Activated CD4-positive, alpha-beta T cell treated with anti-CD3 and anti-CD28 coated beads, Interleukin-2, amount 10 ng/mL, durations not matched to agents 7 days and 5 days (primary cell): ENCODE data around the gene LKAAEAR1. TPM values are rescaled to one million over a fixed set of nuclear protein-coding genes. Genes with fewer than 3 reads are reported as not detected.

Experiments
- CTCF ChIA-PET: fragments of 350-600 bp; sonication (Branson Sonifier 250); formaldehyde crosslinking; loops from one replicate; lab custom pipeline; 2021; ENCODE audit warnings: antibody characterized with exemption; lab: Charles Lee
- POLR2A ChIA-PET: fragments of 350-600 bp; sonication (Branson Sonifier 250); formaldehyde crosslinking; loops from one replicate; lab custom pipeline; 2021; ENCODE audit warnings: antibody characterized with exemption; lab: Charles Lee
- DNase-seq: peaks from one replicate; pipeline ENCODE4 v3.0.0-alpha.2; 2020
- H3K27ac Mint-ChIP-seq: one replicate; pipeline ENCODE4 v1.8.0; 2021; ENCODE audit warnings: mild to moderate bottlenecking, moderate library complexity, mixed read lengths
- H3K27me3 Mint-ChIP-seq: one replicate; pipeline ENCODE4 v1.8.0; 2021; ENCODE audit warnings: mixed read lengths
- H3K36me3 Mint-ChIP-seq: one replicate; pipeline ENCODE4 v1.8.0; 2021; ENCODE audit warnings: low read depth, mixed read lengths
- H3K4me1 Mint-ChIP-seq: one replicate; pipeline ENCODE4 v1.8.0; 2021; ENCODE audit warnings: mixed read lengths
- H3K4me3 Mint-ChIP-seq: one replicate; pipeline ENCODE4 v1.8.0; 2021; ENCODE audit warnings: mild to moderate bottlenecking, moderate library complexity, mixed read lengths
- H3K9me3 Mint-ChIP-seq: one replicate; pipeline ENCODE4 v1.8.0; 2021; ENCODE audit warnings: mixed read lengths
- total RNA-seq, 2 experiments: library from RNA; stranded (reverse); gene quantifications; one replicate each; pipeline ENCODE4 v1.2.3, GENCODE V29; 2021

Gene LKAAEAR1
- total RNA-seq, 2 experiments from 2014 or later = 0.44 to 0.89 TPM

DNA sequence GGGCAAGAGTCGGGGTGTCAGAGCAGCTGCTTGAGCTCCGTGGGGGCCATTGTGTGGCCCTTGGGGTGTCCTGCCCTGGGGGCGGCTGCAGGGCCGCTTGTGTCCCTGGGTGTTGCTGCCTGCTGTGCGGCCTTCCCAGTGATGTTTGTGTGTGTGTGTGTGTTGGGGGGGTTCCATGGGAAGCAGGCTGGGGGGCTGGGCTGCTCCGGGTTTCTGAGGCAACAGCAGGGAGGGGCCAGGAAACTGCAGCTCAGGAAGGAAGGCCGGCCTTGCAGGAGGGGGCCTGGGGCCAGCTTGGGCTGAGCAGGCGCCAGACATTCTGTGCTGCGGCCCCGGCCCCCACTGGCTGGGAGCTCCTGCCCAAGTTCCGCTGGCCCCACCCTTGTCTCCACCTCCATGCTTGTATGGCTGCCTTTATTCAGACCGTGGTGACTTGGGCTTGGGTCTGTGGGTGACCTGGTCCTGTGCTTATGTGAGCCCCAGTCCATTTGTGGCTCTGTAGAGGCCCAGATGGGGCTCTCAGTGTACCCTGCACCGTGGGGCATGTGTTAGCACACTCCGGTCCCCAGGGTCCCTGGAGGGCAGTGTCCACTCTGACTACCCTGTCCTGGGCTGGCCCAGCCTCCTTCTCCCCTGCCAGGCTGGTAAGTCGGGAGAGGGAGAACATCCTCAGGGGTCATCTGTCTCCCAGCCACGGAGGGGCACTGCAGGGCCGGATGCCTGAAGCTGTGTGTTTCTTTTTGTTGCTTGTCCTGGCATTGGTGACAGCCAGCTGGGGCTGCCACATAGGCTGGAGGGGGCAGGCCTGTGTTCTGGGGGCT lies 30.1 kb downstream of the LKAAEAR1 start:
- Mint-ChIP-seq H3K27me3 (peaks cover 17% of the 10 kb centered on the region), H3K4me1 (peaks cover 43% of the 10 kb centered on the region), H3K36me3 (no peaks in the 10 kb centered on the region), H3K9me3 (no peaks in the 10 kb centered on the region), H3K4me3 (no peak overlapping the region), H3K27ac (peak overlapping the region; percentile 62)
- ChIA-PET CTCF (interaction anchor here (0.7 to 11.2 kb wide), 5 partner anchors 10 to 206 kb away, joined by 3 to 79 read pairs (median 7); partner anchors contain the start of gene PRPF6), POLR2A (no interaction called here)
- DNase-seq = no peak

DNA sequence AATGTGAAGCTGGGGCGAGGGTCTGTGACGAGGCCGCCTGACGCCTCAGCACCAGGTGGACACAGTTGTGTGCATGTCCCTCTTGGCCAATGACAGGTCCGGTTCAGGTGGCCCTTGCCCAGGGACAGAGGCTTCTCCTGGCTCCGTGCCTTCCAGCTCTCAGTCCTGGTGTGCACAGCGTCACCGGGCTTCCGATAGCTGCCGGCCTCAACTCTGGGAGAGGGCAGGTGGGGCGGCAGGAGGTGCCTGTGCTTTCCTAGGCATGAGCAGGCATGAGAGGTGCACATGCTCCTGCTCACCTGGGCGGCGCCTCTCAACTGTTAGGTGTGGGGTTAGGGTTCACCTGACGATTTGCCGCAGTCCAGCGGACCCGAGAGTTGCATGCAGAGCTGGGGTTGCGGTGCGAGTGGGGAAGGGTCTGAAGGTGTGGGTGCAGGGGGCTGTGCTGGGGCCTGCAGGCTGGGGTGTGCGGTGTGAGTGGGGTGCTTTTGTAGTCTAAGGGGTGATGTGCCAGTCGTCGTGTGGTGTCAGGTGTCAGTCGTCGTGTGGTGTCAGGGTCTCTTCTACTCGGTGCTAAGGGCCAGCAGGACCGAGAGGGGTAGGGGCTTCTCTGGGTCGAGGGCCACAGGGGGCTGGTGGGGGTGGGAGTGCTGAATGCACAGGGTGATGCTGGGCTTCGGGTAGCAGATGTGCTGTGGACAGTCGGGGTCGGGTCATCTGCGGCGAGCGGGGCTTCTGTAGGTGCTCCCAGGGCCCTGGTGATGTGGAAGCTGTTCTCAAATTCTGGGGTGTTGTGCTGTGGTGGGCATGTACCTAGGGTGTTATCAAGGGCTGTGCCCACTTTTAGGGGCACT lies 31.0 kb downstream of the LKAAEAR1 start:
- no peak for DNase-seq
- POLR2A ChIA-PET = no interaction called here
- peaks cover 38% of the 10 kb centered on the region for H3K4me1 Mint-ChIP-seq
- no peaks in the 10 kb centered on the region for H3K36me3 Mint-ChIP-seq
- no peak overlapping the region for H3K4me3 Mint-ChIP-seq
- H3K9me3 Mint-ChIP-seq = no peaks in the 10 kb centered on the region
- H3K27ac Mint-ChIP-seq = peak overlapping the region; percentile 62
- CTCF ChIA-PET = interaction anchor here (0.8 to 11.2 kb wide), 7 partner anchors 9 to 85 kb away, joined by 3 to 79 read pairs (median 4); partner anchors contain the start of gene PRPF6
- H3K27me3 Mint-ChIP-seq = peaks cover 18% of the 10 kb centered on the region

DNA sequence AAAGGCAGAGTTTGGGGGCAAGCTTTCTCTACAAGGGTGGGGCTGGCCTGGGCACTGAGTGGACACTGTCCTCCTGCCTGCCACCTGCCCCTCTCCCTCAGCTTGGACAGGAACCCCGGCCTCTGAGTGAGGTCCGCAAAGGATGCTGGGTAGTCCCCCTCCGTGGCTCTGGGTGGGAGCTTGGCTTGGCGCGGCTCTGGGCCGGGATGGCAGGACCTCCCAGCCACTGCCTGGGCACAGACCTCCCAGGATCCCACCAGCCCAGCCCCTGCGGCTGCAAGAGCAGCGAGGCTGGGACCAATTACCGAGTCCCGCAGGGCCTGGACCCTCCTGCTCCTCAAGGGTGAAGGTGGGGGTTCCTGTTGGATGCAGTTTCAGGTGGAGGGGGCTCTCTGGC lies 31.9 kb downstream of the LKAAEAR1 start:
- no peaks in the 10 kb centered on the region for H3K9me3 Mint-ChIP-seq
- ChIA-PET CTCF (interaction anchor here (0.8 to 11.2 kb wide), 6 partner anchors 10 to 86 kb away, joined by 3 to 79 read pairs (median 6); partner anchors contain the start of gene PRPF6), POLR2A (no interaction called here)
- no peak for DNase-seq
- no peak overlapping the region for H3K4me3 Mint-ChIP-seq
- no peaks in the 10 kb centered on the region for H3K36me3 Mint-ChIP-seq
- peaks cover 31% of the 10 kb centered on the region for H3K4me1 Mint-ChIP-seq
- peaks cover 23% of the 10 kb centered on the region for H3K27me3 Mint-ChIP-seq
- no peak overlapping the region for H3K27ac Mint-ChIP-seq

DNA sequence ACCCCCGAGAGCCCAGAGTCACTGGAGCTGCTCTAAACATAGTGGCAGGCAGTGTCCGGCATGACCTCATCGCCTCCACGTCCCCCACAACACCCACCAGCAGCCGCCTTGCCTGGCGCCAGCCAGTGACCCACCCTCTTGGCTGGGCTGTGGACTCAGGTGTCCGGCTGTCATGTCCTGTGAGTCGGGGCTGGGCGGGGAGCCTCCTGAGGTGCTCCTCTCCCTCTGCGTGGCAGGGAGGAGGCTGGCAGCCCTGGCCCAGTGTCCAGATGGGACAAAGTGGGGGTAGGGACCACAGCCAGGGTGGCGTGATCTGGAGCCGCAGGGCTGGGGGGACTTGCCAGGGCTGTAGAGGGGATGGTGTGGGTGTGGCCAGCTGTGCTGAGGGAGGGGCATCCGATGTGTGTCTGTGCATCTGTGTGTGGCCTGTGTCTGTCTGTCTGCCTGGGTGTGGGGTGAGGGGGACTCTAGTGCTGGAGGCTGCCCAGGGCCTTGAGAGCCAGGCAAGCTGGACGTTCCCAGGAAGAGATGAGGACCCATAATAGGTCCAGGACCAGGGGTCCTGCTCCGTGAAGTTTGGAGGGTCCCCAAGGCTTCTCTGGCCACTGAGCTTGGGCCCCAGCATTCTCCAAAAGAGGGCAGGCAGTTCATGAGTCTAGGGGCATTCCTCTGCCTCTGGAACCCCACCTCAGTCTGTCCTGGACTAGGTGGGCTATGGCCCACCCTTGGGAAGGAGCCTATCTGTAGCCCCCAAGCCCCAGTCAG lies 32.5 kb downstream of the LKAAEAR1 start:
- no peaks in the 10 kb centered on the region for H3K9me3 Mint-ChIP-seq
- H3K27me3 Mint-ChIP-seq = peaks cover 29% of the 10 kb centered on the region
- no peaks in the 10 kb centered on the region for H3K36me3 Mint-ChIP-seq
- ChIA-PET CTCF (interaction anchor here (0.8 to 11.2 kb wide), 6 partner anchors 10 to 86 kb away, joined by 3 to 79 read pairs (median 4); partner anchors contain the start of gene PRPF6), POLR2A (no interaction called here)
- H3K27ac Mint-ChIP-seq = peak overlapping the region; percentile 31
- no peak overlapping the region for H3K4me3 Mint-ChIP-seq
- peaks cover 26% of the 10 kb centered on the region for H3K4me1 Mint-ChIP-seq
- DNase-seq = no peak

DNA sequence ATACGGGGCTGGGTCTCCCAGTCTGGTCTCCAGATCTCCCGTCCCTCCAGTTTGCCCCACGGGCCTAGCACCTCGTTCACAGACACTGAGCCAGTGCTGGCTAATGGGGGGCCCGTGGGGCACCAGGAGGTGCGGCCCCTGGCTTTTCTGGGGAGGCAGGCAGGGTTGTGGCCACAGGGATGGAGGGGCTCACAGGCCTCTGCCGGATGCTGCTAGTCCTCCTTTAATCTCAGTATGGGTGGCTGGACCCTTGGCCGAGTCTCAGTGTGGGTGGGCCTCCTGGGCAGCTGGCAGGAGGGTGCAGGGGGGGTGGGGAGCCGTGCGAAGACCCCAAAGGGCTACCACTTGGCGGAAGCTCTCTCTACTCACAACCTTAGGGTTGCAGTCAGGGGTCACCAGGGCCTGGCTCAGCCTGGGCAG lies 33.2 kb downstream of the LKAAEAR1 start:
- H3K9me3 Mint-ChIP-seq = no peaks in the 10 kb centered on the region
- no peak overlapping the region for H3K27ac Mint-ChIP-seq
- no peak overlapping the region for H3K4me3 Mint-ChIP-seq
- DNase-seq = no peak
- peaks cover 30% of the 10 kb centered on the region for H3K4me1 Mint-ChIP-seq
- peaks cover 34% of the 10 kb centered on the region for H3K27me3 Mint-ChIP-seq
- ChIA-PET CTCF (interaction anchor here (0.9 to 11.2 kb wide), 2 partner anchors 11 to 71 kb away, joined by 3 to 79 read pairs; no protein-coding TSS in a partner anchor), POLR2A (no interaction called here)
- no peaks in the 10 kb centered on the region for H3K36me3 Mint-ChIP-seq

DNA sequence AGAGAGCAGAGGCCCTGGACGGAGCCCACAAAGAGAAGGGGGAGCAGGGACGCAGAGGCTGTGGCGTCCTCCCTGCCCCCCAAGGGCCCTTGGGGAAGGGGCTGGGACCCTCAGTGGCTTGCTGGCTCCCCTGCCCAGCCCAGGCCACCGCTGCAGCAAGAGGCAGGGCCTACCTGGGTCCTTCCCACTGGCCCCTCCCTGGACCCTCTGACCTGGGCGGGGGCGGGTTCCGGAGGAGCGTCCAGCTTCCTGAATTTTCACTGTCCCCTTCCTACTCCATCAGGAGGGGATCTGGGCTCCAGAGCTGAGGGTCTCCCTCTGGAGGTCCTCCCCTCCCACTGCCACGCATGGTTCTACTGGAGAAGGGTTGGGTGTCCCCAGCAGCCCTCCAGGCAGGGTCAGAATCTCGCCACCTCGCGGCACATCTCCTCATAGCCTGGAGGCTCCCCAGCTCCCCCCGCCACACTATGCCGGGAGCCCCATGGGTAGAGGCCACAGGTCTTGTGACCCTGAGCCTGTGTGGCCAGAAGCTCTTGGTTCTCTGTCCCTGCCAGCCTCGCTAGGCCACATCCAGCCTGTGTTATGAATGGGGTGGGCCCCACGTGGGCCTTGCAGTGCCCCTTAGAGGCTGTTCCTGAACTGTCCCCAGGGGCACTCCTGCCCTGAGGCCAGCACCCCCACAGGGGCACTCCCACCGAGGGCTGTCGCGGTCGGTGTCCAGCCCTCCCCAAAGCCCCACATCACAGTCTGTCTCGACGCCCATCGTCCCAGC lies 33.8 kb downstream of the LKAAEAR1 start:
- H3K36me3 Mint-ChIP-seq = no peaks in the 10 kb centered on the region
- peaks cover 32% of the 10 kb centered on the region for H3K4me1 Mint-ChIP-seq
- ChIA-PET POLR2A (no interaction called here), CTCF (interaction anchor here (0.9 to 11.2 kb wide), 2 partner anchors 10 to 70 kb away, joined by 3 to 79 read pairs; no protein-coding TSS in a partner anchor)
- DNase-seq = no peak
- no peak overlapping the region for H3K27ac Mint-ChIP-seq
- H3K4me3 Mint-ChIP-seq = no peak overlapping the region
- H3K9me3 Mint-ChIP-seq = no peaks in the 10 kb centered on the region
- peaks cover 36% of the 10 kb centered on the region for H3K27me3 Mint-ChIP-seq

DNA sequence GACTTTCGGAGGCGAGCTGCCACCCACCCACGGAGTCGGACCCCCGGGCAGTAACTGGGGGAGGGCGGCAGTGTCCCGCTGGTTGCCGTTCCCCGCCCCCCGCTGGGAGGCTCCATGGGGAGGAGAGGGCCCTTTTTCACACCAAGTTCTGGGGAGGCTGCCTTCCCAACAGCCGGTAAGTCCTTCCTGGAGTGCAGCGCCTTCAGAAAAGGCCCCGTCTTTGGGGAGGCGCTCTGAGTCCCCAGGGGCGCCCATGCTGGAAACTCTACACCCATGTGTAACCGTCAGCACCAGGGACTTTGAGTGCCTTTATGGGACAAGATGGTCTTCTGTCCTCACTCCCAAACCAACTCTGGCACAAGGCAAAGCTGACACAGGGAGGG lies 34.3 kb downstream of the LKAAEAR1 start:
- peak overlapping the region; percentile 47 for H3K4me3 Mint-ChIP-seq
- H3K4me1 Mint-ChIP-seq = peaks cover 31% of the 10 kb centered on the region
- POLR2A ChIA-PET = no interaction called here
- H3K36me3 Mint-ChIP-seq = no peaks in the 10 kb centered on the region
- no peak overlapping the region for H3K27ac Mint-ChIP-seq
- peaks cover 36% of the 10 kb centered on the region for H3K27me3 Mint-ChIP-seq
- no peaks in the 10 kb centered on the region for H3K9me3 Mint-ChIP-seq
- no peak for DNase-seq
- CTCF ChIA-PET = interaction anchor here (11.2 kb wide), 1 partner anchor 10 kb away, joined by 79 read pairs; no protein-coding TSS in a partner anchor

DNA sequence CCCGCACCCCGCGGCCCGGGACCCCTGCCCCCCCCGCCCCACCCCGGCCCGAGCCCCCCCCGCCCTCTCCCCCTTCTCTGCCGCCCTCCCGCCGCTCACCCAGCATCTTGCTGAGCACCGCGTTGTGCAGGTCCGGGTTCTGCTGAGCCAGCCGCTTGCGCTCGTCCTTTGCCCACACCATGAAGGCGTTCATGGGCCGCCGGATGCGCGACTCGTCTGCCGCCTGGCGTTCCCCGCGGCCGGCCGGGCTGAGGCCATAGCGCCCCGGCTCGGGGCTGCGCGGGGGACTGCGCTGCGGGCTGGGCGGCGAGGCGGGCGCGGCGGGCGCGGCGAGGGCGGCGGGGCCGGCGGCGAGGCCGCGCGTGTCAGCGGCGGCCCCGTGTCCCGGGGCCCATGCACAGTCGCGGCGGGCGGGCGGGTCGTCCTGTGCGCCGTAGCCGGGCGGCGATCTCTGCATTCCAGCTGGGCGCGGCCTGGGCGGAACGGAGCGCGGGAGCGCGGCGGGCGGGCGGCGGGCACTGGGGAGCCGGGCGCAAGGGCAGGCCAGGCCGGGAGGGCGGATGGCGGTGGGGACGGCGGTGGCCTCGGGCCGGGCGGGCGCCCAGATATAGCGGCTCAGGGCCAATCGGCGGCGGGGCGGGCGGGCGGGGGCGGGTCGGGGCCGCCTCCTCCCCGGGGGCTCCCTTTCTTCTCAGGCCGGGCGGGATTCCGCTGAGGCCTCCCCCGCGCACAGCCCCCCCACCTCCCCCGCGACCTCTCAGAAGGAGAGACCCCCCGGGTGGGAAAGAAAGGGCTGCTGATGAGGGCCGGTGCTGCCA lies 34.9 kb downstream of the LKAAEAR1 start, which contains the start of gene SOX18:
Gene SOX18 (minus strand): TSS at position 580 of the 818 bp plus-strand sequence. CDS start 123 bp downstream, at position 457.
- CTCF ChIA-PET = interaction anchor here (11.2 kb wide), 1 partner anchor 9 kb away, joined by 79 read pairs; no protein-coding TSS in a partner anchor
- no peak for DNase-seq
- H3K27me3 Mint-ChIP-seq = peaks cover 36% of the 10 kb centered on the region
- H3K4me1 Mint-ChIP-seq = peaks cover 32% of the 10 kb centered on the region
- peak within 1 kb of the TSS; percentile 47 for H3K4me3 Mint-ChIP-seq
- no peaks in the 10 kb centered on the region for H3K9me3 Mint-ChIP-seq
- no peaks in the 10 kb centered on the region for H3K36me3 Mint-ChIP-seq
- no peak within 1 kb of the TSS for H3K27ac Mint-ChIP-seq
- POLR2A ChIA-PET = no interaction called here

DNA sequence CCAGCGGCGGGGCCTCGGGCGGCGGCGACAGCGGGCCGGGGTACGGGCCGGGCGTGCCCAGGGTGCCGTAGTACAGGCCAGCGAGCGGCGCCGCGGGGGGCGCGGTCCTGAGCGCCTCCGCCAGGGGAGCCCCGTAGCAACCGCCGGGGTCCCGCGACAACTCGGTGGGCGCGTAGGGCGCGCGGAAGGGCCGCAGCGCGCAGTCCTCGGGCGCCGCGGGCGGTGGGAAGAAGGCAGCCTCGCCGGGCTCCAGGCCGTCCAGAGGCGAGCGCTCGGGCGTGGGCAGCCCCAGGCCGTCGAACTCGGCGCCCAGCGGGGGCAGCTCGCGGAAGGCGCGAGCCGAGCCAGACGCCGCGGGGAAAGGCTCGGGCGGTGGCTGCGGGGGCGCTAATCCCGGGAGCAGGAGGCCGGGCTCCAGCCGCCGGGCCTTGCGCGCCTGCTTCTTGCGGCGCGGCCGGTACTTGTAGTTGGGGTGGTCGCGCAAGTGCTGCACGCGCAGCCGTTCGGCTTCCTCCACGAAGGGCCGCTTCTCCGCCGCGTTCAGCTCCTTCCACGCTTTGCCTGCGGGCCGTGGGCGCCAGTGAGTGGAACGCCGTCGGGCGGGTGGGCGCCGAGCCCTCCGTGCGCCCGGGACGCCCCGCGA lies 35.7 kb downstream of the LKAAEAR1 start:
- no peak overlapping the region for H3K4me3 Mint-ChIP-seq
- no peak overlapping the region for H3K27ac Mint-ChIP-seq
- H3K9me3 Mint-ChIP-seq = no peaks in the 10 kb centered on the region
- DNase-seq = no peak
- CTCF ChIA-PET = interaction anchor here (11.2 kb wide), 1 partner anchor 9 kb away, joined by 79 read pairs; no protein-coding TSS in a partner anchor
- no peaks in the 10 kb centered on the region for H3K36me3 Mint-ChIP-seq
- POLR2A ChIA-PET = no interaction called here
- H3K4me1 Mint-ChIP-seq = peaks cover 33% of the 10 kb centered on the region
- H3K27me3 Mint-ChIP-seq = peaks cover 36% of the 10 kb centered on the region

DNA sequence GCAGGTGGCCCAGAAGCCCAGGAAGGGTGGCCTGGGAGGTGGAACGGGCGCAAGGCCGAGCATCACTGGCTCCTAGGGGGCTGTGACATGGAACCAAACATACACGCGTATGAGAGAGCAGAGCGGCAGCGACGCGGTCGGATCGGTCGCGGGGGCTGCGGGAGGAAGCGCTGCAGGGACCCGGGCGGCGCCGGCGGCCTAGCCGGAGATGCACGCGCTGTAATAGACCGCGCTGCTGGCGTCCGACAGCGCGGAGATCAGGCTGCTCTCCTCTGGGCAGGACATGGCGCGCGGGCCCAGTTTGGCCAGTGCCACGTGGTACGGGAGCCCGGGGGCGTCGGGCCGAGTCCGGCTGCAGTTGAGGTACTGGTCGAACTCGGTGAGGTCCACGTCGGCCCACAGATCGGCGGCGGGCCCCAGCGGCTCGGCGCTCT lies 36.2 kb downstream of the LKAAEAR1 start:
- Mint-ChIP-seq H3K9me3 (no peaks in the 10 kb centered on the region), H3K4me3 (no peak overlapping the region), H3K36me3 (no peaks in the 10 kb centered on the region), H3K4me1 (peaks cover 31% of the 10 kb centered on the region), H3K27me3 (peaks cover 36% of the 10 kb centered on the region), H3K27ac (no peak overlapping the region)
- ChIA-PET CTCF (interaction anchor here (11.2 kb wide), 1 partner anchor 8 kb away, joined by 79 read pairs; no protein-coding TSS in a partner anchor), POLR2A (no interaction called here)
- no peak for DNase-seq
